Measurements from ENCODE around the gene CERS5.
"Not testable (repeated sequence)": the region's sequence is repeated elsewhere in the genome, so short reads cannot be mapped to it uniquely, and the experiment has no call there.

CERS5 gene

GRCh38 chr12:50101663-50102062 is 65.5 kb downstream of the CERS5 start:
- FAIRE-seq: no peak

DNA sequence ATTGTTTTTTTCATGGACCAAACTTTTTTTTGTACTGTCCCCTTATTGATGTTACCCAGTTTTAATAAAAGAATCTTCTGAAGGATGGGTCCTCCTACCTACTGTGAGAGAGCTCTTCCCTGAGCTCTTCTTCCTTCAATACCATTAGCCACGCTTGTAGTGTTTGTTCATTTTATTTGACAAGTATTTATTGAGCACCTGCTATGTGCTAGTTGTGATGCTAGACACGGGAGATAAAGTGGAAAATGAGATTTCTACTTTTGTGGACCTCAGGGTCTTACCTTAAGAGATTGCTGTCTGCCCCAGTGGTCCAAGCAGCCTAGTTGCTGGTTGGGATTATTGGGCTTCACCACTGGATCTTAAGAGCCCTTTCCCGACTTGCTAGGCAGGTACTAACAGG is 66.6 kb downstream of the CERS5 start:
- no peak for FAIRE-seq

- no peak for FAIRE-seq
These were observed 67.7 kb downstream of the CERS5 start for GRCh38 chr12:50099302-50100008.

GRCh38 chr12:50097952-50098351 is 69.2 kb downstream of the CERS5 start:
- no peak for FAIRE-seq

- FAIRE-seq: no peak
These were observed 76.8 kb downstream of the CERS5 start for GRCh38 chr12:50090391-50090790.

GRCh38 chr12:50089730-50090129 is 77.4 kb downstream of the CERS5 start:
- FAIRE-seq: no peak

- FAIRE-seq: no peak
These were observed 78.4 kb downstream of the CERS5 start for GRCh38 chr12:50088577-50089335.

- no peak for FAIRE-seq
These were observed 79.2 kb downstream of the CERS5 start for GRCh38 chr12:50087995-50088394.

GRCh38 chr12:50087151-50087550 is 80.0 kb downstream of the CERS5 start:
- FAIRE-seq: no peak

DNA sequence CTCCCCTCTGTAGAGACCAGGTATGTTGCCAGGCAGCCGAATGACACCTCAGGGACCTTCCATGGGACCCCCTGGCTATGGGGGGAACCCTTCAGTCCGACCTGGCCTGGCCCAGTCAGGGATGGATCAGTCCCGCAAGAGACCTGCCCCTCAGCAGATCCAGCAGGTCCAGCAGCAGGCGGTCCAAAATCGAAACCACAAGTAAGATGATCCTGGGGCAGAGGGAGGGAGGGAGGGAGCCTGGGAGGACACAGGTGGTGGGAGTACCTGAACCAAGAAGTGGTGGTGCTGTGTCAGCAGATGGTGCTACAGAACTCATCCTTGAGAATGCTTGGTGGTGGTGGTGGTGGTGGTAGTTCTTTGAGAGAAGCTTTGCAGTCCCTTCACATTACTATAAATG is 81.0 kb downstream of the CERS5 start:
- FAIRE-seq: no peak

GRCh38 chr12:50085615-50086072 is 81.5 kb downstream of the CERS5 start:
- no peak for FAIRE-seq

DNA sequence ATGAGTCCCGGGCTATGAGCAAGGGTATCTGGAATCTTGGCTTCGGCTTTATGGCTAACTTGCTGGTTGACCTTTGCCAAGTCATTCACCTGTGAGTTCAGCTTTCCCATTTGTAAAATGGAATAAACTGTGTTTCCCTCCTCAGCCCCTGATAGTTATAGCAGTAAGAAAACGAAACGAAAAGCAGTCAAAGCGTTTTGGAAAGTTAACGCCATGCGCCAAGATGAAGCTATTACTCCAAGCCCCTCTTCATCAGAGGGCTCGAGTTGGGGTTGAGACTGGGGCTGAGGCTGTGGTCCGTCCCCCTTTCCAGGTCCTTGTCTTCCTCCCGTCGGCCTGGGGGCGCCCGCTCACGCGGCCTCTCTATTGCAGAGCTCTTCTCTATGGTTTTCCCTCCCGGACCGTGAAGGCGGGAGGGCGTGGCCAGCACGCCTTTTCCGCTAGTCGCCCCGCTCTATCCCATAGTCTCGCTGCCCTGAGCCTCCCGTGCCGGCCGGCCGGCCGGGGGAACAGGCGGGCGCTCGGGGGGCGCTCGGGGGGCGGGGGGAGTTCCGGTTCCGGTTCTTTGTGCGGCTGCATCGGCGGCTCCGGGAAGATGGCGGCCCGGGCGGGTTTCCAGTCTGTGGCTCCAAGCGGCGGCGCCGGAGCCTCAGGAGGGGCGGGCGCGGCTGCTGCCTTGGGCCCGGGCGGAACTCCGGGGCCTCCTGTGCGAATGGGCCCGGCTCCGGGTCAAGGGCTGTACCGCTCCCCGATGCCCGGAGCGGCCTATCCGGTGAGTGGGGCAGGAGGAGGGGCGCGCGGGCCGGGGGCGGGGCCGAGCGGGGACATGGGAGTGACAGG is 82.2 kb downstream of the CERS5 start, which contains the start of gene SMARCD1:
SMARCD1 (plus strand) TSS at position 568 of the 840 bp plus-strand sequence; CDS start at position 596, 28 bp downstream.
- no peak for FAIRE-seq

DNA sequence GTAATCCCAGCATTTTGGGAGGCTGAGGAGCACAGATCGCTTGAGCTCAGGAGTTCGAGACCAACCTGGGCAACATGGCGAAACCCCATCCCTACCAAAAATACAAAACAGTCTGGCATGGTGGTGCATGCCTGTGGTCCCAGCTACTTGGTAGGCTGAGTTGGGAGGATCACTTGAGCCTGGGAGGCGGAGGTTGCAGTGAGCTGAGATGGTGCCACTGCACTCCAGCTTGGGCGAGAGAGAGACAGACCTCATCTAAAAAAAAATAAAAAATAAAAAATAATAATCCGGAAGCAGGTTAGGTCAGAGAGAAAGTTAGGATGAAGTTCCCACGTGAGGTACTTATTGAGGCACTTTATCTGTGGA is 82.8 kb downstream of the CERS5 start:
- FAIRE-seq: not testable (repeated sequence)

DNA sequence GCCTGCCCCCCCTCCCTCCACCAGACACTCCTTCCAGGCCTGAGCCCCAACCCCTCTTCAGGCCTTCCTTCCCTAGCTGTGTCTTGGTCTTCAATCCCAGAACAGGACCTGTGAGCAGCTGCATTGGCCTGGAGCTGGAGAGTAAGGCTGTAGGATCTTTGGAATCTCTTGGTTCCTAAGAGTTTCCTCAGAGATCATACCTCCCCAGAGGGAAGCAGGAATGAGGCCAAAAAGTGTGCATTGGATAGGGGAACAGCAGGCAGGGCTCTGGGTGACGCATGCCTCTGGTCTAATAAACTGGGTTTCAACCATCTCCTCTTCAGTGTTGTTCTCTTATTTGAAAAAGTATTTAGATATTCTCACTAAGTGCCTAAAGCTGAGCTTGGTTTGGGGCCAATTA is 83.9 kb downstream of the CERS5 start:
- FAIRE-seq: no peak

- FAIRE-seq: no peak
These were observed 84.5 kb downstream of the CERS5 start for GRCh38 chr12:50082644-50083043.

GRCh38 chr12:50081096-50081808 is 85.9 kb downstream of the CERS5 start:
- no peak for FAIRE-seq

DNA sequence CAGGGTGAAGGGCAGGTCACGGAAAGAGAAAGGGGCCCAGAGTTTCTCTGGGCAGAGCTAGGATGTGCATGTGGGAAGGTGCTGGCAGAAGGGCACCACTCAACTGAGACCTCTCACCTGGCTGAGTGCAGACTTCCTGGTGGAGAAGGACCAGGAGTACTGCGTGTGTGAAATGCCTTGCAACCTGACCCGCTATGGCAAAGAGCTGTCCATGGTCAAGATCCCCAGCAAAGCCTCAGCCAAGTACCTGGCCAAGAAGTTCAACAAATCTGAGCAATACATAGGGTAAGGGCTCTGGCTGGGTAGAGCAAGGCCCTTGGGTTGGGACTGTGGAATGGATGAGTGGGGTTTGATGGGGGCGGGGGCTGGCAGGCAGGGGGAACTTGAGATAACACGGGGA is 87.4 kb downstream of the CERS5 start:
- FAIRE-seq: no peak
